GM12892 (cell line): ENCODE measurements around the gene XDH. TPM values are rescaled to one million over a fixed set of nuclear protein-coding genes. Genes with fewer than 3 reads are reported as not detected.

ENCODE experiments used
- DNase-seq: peaks from one replicate; pipeline ENCODE4 v3.0.0; 2011; ENCODE audit not compliant: insufficient read length
- FAIRE-seq: peaks from 2 replicates; lab custom pipeline; 2011; peaks lifted over from hg19 to GRCh38; lab: Jason Lieb, UNC
- POLR2A ChIP-seq: IDR thresholded peaks from 2 replicates; pipeline ENCODE4 v1.6.1; 2011; ENCODE audit warnings: low read depth, low read length, control low read depth
- POLR2AphosphoS5 ChIP-seq: IDR thresholded peaks from 2 replicates; pipeline ENCODE4 v1.6.1; 2011; ENCODE audit warnings: low read depth, low read length, control low read depth
- TAF1 ChIP-seq: IDR thresholded peaks from 2 replicates; pipeline ENCODE4 v1.6.1; 2011; ENCODE audit warnings: low read depth, mild to moderate bottlenecking, control low read depth, low read length, borderline replicate concordance
- polyA plus RNA-seq: library from polyadenylated mRNA; unstranded; fragments of >200 nt; gene quantifications from one replicate; pipeline ENCODE4 v1.2.1, GENCODE V29; 2012; ENCODE audit warnings: missing spikeins, inconsistent platforms; ENCODE audit not compliant: missing spikeins

The XDH gene
- polyA plus RNA-seq = not detected

GRCh38 chr2:31414601-31415241, at the start of gene XDH:
XDH (minus strand) TSS chr2:31414742; CDS start chr2:31414666, 76 bp downstream.
- no peak for TF ChIP-seq POLR2A
- no peak for TF ChIP-seq TAF1
- no peak for TF ChIP-seq POLR2AphosphoS5
- no peak for FAIRE-seq
- DNase-seq = no peak

DNA sequence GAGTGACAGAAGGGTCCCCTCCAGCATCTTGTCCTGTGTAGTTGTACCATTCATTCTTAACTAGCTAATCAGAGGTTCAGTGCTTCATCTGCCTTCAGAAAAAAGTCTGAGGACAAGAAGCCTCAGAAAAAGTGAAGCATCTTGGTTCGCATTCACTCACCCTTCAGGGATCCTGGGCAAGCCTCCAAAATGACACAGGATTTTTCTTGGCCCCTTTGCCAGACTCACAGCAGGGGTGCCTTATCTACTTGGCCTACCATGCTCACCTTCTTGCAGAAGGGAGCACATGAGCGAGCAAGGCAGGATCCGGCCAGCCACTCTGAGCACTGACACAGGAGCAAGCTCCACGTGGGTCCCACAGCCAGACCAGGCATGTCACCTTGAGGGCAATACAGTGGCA, 43.1 kb upstream of the XDH start:
- FAIRE-seq (no peak), DNase-seq (no peak)
- TF ChIP-seq TAF1 (no peak), POLR2AphosphoS5 (no peak), POLR2A (no peak)

- DNase-seq = no peak
- no peak for FAIRE-seq
- no peak for TF ChIP-seq TAF1
- no peak for TF ChIP-seq POLR2A
- TF ChIP-seq POLR2AphosphoS5 = no peak
Measured at GRCh38 chr2:31446848-31447247, 32.3 kb upstream of the XDH start.

DNA sequence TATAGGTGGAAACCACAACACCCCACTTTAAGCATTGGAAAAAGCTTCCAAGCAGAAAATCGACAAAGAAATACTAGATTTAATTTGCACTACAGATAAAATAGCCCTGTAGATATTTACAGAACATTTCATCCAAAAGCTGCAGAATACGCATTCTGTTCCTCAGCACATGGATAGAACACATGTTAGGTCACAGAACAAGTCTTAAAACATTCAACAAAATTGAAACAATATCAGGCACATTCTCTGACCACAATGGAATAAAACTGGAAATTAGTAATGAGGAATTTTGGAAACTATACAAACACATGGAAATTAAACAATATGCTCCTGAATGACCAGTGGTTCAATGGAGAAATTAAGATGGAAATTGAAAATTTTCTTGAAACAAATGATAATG, 27.8 kb upstream of the XDH start:
- TF ChIP-seq TAF1 (no peak), POLR2AphosphoS5 (no peak), POLR2A (no peak)
- no peak for DNase-seq
- FAIRE-seq = no peak

DNA sequence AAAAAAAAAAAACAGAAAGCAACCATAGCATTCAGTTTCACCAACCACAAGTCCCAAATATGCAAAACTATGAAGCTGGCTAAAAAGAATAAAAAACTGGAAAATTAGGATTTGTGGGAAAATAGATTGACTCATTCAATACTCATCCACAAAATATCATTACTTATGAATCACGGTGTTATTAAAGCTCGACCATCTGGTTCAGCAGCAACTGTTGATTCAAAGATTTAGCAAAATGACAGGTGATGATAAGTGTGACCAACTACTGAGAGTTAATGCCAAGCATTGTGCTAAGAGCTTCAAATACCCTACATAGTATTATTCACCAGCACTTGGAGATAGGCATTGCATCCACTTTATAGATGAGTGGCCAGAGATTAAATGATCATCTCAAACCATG, 26.2 kb upstream of the XDH start:
- no peak for FAIRE-seq
- DNase-seq = no peak
- TF ChIP-seq POLR2AphosphoS5 (no peak), POLR2A (no peak), TAF1 (no peak)

DNA sequence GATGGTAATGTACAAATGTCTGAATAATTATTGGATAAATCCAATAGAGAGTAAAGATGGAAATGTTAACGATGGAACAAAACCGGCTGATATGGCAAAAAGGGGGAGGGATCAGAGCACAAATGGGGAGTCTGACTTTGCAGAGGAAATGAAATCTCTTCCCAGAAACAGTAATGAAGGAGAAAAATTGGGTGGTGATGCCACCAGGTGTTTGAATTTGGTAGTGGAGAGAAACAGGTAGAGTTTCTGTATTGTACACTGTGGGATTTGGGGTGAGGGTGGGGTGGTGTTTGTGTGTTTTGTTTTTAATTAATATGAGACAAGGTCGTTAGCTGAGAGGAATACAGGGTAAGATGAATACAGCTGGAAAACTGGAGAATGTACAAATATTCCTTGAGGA, 20.4 kb upstream of the XDH start:
- no peak for FAIRE-seq
- DNase-seq = no peak
- TF ChIP-seq TAF1 (no peak), POLR2AphosphoS5 (no peak), POLR2A (no peak)

GRCh38 chr2:31433541-31433940, 19.0 kb upstream of the XDH start:
- FAIRE-seq = no peak
- no peak for TF ChIP-seq POLR2AphosphoS5
- TF ChIP-seq POLR2A = no peak
- TF ChIP-seq TAF1 = no peak
- no peak for DNase-seq

GRCh38 chr2:31430439-31431165, 16.1 kb upstream of the XDH start:
- TF ChIP-seq POLR2A = no peak
- TF ChIP-seq POLR2AphosphoS5 = no peak
- no peak for TF ChIP-seq TAF1
- FAIRE-seq (no peak), DNase-seq (no peak)

DNA sequence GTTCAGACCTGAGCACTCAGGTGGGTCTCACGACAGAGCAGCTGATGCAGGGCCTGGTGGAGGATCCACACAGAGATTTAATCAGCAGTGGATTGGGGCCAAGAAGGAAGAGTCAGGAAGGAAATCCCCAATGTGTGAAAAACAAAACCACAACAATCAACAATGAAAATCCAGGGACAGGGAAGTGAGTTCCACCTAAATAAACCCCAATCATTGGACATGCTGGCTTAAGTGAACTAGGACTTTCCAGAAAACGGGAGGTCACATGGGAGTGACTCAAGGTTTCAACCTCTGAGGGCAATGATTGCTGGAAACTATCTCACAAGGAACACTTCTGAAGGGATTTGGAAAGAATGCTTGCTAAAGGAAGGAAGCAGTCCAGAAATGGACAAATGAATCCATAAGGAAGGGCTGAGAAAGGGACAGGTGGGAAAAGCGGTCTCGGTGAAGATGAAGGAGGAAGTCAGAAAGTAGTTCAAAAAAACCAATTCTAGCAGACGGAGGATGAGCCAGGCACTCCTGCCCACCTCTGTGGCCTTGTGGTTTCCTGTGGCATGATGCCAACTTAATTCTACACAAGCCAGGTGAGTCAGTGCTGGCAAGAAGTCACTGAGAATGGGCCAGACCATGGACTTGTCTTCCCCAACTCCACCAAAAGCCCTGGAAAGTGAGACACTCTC, 15.4 kb upstream of the XDH start:
- DNase-seq (no peak), FAIRE-seq (no peak)
- no peak for TF ChIP-seq TAF1
- TF ChIP-seq POLR2AphosphoS5 = no peak

- FAIRE-seq = no peak
- TF ChIP-seq POLR2A = no peak
- no peak for TF ChIP-seq POLR2AphosphoS5
- no peak for TF ChIP-seq TAF1
Measured at GRCh38 chr2:31429040-31429439, 14.5 kb upstream of the XDH start.

GRCh38 chr2:31428001-31428418, 13.5 kb upstream of the XDH start:
- TF ChIP-seq POLR2A (no peak), POLR2AphosphoS5 (no peak), TAF1 (no peak)
- DNase-seq (no peak), FAIRE-seq (no peak)

More at GRCh38 chr2:31429040-31429439, 14.5 kb upstream of the XDH start:
- no peak for DNase-seq

- TF ChIP-seq TAF1 = no peak
- TF ChIP-seq POLR2A = no peak
- no peak for TF ChIP-seq POLR2AphosphoS5
- DNase-seq (no peak), FAIRE-seq (no peak)
Measured at GRCh38 chr2:31426096-31426495, 11.6 kb upstream of the XDH start.
